HepG2 (cell line): Measurements from ENCODE around the gene ANKRD35. TPM values are rescaled to one million over a fixed set of nuclear protein-coding genes. Genes with fewer than 3 reads are reported as not detected.
A peak's percentile ranks its signal among the peaks of the same experiment; 100 is the strongest.

Experiments
- AGO1 ChIP-seq: fragments of 200-400 bp; formaldehyde crosslinking; IDR thresholded peaks from 2 replicates; pipeline ENCODE4 v1.6.1; 2017; ENCODE audit warnings: mild to moderate bottlenecking, low read depth, low read length, moderate library complexity; ENCODE audit not compliant: poor library complexity, severe bottlenecking
- FOXA1 ChIP-seq, 2 experiments: fragments of 450-650 bp in 1 of 2; sonication (generic) in 1 of 2; formaldehyde crosslinking in 1 of 2; IDR thresholded peaks; 2 replicates each; pipeline versions ENCODE4 v1.4.0 to v1.6.1; 2016 to 2020; ENCODE audit warnings: missing genetic modification reagents in 1 of 2
- LRRFIP1 ChIP-seq: sonication (generic); formaldehyde crosslinking; conservative IDR thresholded peaks from 2 replicates; pipeline ENCODE4 v1.4.0; 2020; ENCODE audit warnings: missing genetic modification reagents
- MAFG ChIP-seq: sonication (generic); formaldehyde crosslinking; IDR thresholded peaks from 2 replicates; pipeline ENCODE4 v1.5.1; 2020; ENCODE audit warnings: mild to moderate bottlenecking, missing genetic modification reagents
- MBD4 ChIP-seq: IDR thresholded peaks from 2 replicates; pipeline ENCODE4 v1.6.1; 2012; ENCODE audit warnings: low read length, inconsistent platforms, borderline replicate concordance
- MEIS2 ChIP-seq: sonication (generic); formaldehyde crosslinking; IDR thresholded peaks from 2 replicates; pipeline ENCODE4 v1.9.0; 2021; ENCODE audit warnings: mild to moderate bottlenecking, missing genetic modification reagents
- MIXL1 ChIP-seq: IDR thresholded peaks from 2 replicates; pipeline ENCODE4 v1.6.1; 2016
- MLLT10 ChIP-seq: sonication (generic); formaldehyde crosslinking; IDR thresholded peaks from 2 replicates; pipeline ENCODE4 v1.4.0; 2020; ENCODE audit warnings: missing genetic modification reagents
- NCOA1 ChIP-seq: sonication (generic); formaldehyde crosslinking; IDR thresholded peaks from 2 replicates; pipeline ENCODE4 v1.9.0; 2021; ENCODE audit warnings: missing genetic modification reagents
- PLRG1 ChIP-seq: fragments of 450-650 bp; conservative IDR thresholded peaks from 2 replicates; pipeline ENCODE4 v1.6.1; 2016
- STAT6 ChIP-seq: sonication (generic); formaldehyde crosslinking; IDR thresholded peaks from 2 replicates; pipeline ENCODE4 v1.4.0; 2020; ENCODE audit warnings: missing genetic modification reagents, mild to moderate bottlenecking, borderline replicate concordance
- ZFP37 ChIP-seq: sonication (generic); formaldehyde crosslinking; IDR thresholded peaks from 2 replicates; pipeline ENCODE4 v1.4.0; 2020; ENCODE audit warnings: missing genetic modification reagents, borderline replicate concordance
- ZNF280B ChIP-seq: sonication (generic); formaldehyde crosslinking; IDR thresholded peaks from 2 replicates; pipeline ENCODE4 v1.5.0; 2020; ENCODE audit warnings: missing genetic modification reagents, mild to moderate bottlenecking, borderline replicate concordance
- ZNF317 ChIP-seq: sonication (generic); formaldehyde crosslinking; IDR thresholded peaks from 2 replicates; pipeline ENCODE4 v1.5.0; 2020; ENCODE audit warnings: mild to moderate bottlenecking, missing genetic modification reagents
- ZNF629 ChIP-seq: sonication (generic); formaldehyde crosslinking; conservative IDR thresholded peaks from 2 replicates; pipeline ENCODE4 v1.5.0; 2020; ENCODE audit warnings: missing genetic modification reagents
- ZNF652 ChIP-seq: IDR thresholded peaks from 2 replicates; pipeline ENCODE4 v1.6.1; 2016; ENCODE audit warnings: low read depth, borderline replicate concordance
- ZSCAN5A ChIP-seq: sonication (generic); formaldehyde crosslinking; IDR thresholded peaks from 2 replicates; pipeline ENCODE4 v1.8.0; 2022; ENCODE audit warnings: mild to moderate bottlenecking, missing genetic modification reagents, borderline replicate concordance
- polyA plus RNA-seq, 8 experiments: library from polyadenylated mRNA; depleted of rRNA in 3 of 8; stranded (reverse) in 7 of 8; unstranded in 1 of 8; fragments of >200 nt; fragmentation: Illumina TruSeq in 4 of 8; extraction: Trizol in 4 of 8; gene quantifications; 2 replicates each; pipeline versions ENCODE4 v1.2.1 to v1.2.3, GENCODE V29; 2011 to 2016; ENCODE audit warnings: low read depth in 4 of 8, missing spikeins in 1 of 8, mixed read lengths in 1 of 8; ENCODE audit not compliant: insufficient read depth in 1 of 8
- total RNA-seq, 5 experiments: library from RNA; depleted of rRNA; stranded (reverse); fragments of >200 nt; fragmentation: Illumina TruSeq; extraction: Trizol; gene quantifications; 2 replicates each; pipeline ENCODE4 v1.2.3, GENCODE V29; 2016; ENCODE audit warnings: low read depth in 1 of 5
- TF ChIP-seq, protein P1 (sequence below): sonication (generic); formaldehyde crosslinking; IDR thresholded peaks from 2 replicates; pipeline ENCODE4 v1.9.0; 2021; ENCODE audit warnings: missing genetic modification reagents, borderline replicate concordance

ANKRD35 gene
- total and polyA plus RNA-seq, 2 of the 13 experiments (the other 11 are each of a cell fraction or from before 2014, with no cell fraction given) = 0.02 TPM; not detected in 1

DNA sequence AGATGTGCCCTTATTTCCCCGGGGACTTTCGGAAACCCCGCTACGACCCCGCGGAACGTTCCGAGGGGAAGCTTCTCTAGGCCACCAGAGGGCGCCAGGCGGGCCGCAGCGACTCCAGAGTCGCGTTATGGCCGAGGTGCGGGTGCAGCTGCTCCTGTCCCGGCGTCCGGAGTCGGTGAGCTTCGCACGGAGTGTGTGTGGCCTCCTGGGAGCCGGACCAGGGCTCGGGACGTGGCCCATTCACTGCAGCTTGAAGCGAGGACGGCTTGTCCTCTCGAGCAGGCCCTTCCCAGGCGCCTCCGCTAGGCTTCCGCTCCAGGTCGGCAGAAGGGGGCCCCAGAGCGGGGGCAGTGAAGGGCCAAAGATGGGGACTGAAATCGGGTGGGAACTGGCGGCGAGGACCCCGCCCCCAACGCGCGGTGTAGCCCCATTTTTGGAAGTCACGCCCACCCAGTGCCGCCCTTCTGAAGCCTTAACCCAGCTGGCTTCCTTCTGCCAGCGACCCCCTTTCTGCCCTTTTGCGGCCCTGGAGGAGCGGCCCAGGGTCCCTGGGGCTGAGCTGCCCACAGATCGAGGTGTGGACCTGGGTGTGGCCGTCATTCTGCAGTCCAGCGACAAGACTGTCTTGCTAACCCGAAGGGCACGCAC, 40.0 kb downstream of the ANKRD35 start, which contains the start of gene NUDT17 (continued):
- TF ChIP-seq, protein P1, sequence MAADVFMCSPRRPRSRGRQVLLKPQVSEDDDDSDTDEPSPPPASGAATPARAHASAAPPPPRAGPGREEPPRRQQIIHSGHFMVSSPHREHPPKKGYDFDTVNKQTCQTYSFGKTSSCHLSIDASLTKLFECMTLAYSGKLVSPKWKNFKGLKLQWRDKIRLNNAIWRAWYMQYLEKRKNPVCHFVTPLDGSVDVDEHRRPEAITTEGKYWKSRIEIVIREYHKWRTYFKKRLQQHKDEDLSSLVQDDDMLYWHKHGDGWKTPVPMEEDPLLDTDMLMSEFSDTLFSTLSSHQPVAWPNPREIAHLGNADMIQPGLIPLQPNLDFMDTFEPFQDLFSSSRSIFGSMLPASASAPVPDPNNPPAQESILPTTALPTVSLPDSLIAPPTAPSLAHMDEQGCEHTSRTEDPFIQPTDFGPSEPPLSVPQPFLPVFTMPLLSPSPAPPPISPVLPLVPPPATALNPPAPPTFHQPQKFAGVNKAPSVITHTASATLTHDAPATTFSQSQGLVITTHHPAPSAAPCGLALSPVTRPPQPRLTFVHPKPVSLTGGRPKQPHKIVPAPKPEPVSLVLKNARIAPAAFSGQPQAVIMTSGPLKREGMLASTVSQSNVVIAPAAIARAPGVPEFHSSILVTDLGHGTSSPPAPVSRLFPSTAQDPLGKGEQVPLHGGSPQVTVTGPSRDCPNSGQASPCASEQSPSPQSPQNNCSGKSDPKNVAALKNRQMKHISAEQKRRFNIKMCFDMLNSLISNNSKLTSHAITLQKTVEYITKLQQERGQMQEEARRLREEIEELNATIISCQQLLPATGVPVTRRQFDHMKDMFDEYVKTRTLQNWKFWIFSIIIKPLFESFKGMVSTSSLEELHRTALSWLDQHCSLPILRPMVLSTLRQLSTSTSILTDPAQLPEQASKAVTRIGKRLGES (CRISPR knock-in tag) = no peak
- TF ChIP-seq LRRFIP1 (CRISPR knock-in tag) = no peak
- TF ChIP-seq AGO1 = peak; percentile 95
- TF ChIP-seq MBD4 = no peak
- TF ChIP-seq MAFG (CRISPR knock-in tag) = no peak
- no peak for TF ChIP-seq PLRG1
- 0 out of 2 replicates have a peak, but pooled peaks have one; percentile 46 for TF ChIP-seq ZNF317 (CRISPR knock-in tag)
- TF ChIP-seq MEIS2 (CRISPR knock-in tag) = peak; percentile 65; the same call in 1 of the 2 replicates
- 0 out of 2 replicates have a peak, but pooled peaks have one; percentile 33 for TF ChIP-seq ZNF280B (CRISPR knock-in tag)
- no peak for TF ChIP-seq MLLT10
- TF ChIP-seq STAT6 (CRISPR knock-in tag) = no peak
- TF ChIP-seq ZNF652 = no peak
- TF ChIP-seq ZFP37 = no peak
- TF ChIP-seq ZSCAN5A (CRISPR knock-in tag) = no peak
- no peak for TF ChIP-seq NCOA1
- no peak for TF ChIP-seq MIXL1 (CRISPR knock-in tag)
- TF ChIP-seq FOXA1 (IDR thresholded peaks at IDR 0.05) = no peak
- TF ChIP-seq FOXA1 (CRISPR knock-in tag; IDR thresholded peaks at IDR 0.05) = no peak
- TF ChIP-seq ZNF629 (CRISPR knock-in tag) = no peak
